Measurements from ENCODE around the gene KRT82. TPM values are rescaled to one million over a fixed set of nuclear protein-coding genes. Genes with fewer than 3 reads are reported as not detected.

KRT82 gene
- polyA plus RNA-seq, 1 experiment = not detected

DNA sequence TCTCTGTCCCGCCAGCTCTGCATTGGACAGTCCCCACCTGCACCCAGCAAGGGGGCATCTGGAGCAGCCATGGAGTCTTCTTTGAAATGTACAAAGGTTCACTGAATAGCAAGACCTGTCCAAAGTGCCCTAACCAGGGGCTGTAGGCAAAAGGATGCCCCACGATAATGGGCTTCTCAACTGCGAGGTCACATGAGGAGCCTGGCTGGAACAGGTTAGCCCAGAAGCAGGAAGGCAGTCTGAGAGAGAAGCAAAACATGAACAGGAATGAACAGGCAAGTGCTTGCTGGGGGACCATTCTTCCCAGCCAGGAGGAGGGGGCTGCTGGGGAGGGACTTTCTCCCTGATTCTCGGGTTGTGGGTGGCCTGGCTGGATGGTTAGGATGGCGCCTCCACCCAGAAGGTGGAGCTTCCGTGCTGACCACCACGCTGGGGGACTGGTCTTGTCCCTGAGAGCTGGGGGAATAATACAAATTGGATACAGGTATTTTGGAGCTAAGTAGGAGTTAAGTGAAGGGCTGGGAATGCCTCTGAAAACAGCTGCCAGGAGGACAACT, 46.0 kb downstream of the KRT82 start:
- POLR2A ChIA-PET = no interaction called here
- Histone ChIP-seq H3K4me3 (ENCODE audit: low read depth, low read length) (no peak overlapping the region), H3K27me3 (ENCODE audit: control insufficient read depth, insufficient read depth, low read length) (peaks cover 33% of the 10 kb centered on the region), H3K9me3 (ENCODE audit: control insufficient read depth, insufficient read depth, low read length) (no peaks in the 10 kb centered on the region), H3K27ac (ENCODE audit: low read depth, low read length) (no peak overlapping the region)
- DNase-seq (ENCODE audit: low read depth, low spot score) = no peak
- CTCF ChIA-PET = interaction anchor here (0.7 kb wide), 1 partner anchor 33 kb away, joined by 3 read pairs; no protein-coding TSS in a partner anchor
- TF ChIP-seq, protein P1, sequence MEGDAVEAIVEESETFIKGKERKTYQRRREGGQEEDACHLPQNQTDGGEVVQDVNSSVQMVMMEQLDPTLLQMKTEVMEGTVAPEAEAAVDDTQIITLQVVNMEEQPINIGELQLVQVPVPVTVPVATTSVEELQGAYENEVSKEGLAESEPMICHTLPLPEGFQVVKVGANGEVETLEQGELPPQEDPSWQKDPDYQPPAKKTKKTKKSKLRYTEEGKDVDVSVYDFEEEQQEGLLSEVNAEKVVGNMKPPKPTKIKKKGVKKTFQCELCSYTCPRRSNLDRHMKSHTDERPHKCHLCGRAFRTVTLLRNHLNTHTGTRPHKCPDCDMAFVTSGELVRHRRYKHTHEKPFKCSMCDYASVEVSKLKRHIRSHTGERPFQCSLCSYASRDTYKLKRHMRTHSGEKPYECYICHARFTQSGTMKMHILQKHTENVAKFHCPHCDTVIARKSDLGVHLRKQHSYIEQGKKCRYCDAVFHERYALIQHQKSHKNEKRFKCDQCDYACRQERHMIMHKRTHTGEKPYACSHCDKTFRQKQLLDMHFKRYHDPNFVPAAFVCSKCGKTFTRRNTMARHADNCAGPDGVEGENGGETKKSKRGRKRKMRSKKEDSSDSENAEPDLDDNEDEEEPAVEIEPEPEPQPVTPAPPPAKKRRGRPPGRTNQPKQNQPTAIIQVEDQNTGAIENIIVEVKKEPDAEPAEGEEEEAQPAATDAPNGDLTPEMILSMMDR (IDR thresholded peaks at IDR 0.05; ENCODE audit: low read depth, low read length) = no peak

DNA sequence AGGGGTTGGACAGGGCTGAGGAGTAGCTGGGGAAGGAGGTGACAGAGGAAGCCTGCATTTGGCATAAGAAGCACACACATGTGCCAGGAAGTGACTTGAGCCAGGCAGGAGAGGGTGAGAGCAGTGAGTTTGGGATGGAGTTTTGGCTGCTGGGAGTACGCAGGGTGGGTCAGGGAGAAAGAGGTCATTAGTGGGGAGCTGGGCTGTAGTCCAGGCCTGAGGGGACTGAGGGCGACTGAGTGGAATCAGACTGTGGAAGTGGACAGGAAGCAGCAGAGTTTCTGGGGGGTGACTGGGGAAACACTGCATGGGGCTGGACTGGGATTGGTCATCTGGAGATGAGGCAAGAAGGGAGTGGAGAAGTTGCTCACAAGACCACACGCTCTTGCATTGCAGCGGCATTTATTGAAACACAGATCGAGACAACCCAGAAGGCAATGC, 46.5 kb downstream of the KRT82 start:
- H3K9me3 ChIP-seq (ENCODE audit: control insufficient read depth, insufficient read depth, low read length) = no peaks in the 10 kb centered on the region
- TF ChIP-seq, protein P1 (IDR thresholded peaks at IDR 0.05; ENCODE audit: low read depth, low read length) = no peak
- no peak overlapping the region for H3K4me3 ChIP-seq (ENCODE audit: low read depth, low read length)
- H3K27me3 ChIP-seq (ENCODE audit: control insufficient read depth, insufficient read depth, low read length) = peaks cover 32% of the 10 kb centered on the region
- no peak overlapping the region for H3K27ac ChIP-seq (ENCODE audit: low read depth, low read length)
- DNase-seq (ENCODE audit: low read depth, low spot score) = no peak
- POLR2A ChIA-PET = no interaction called here
- CTCF ChIA-PET = interaction anchor here (0.7 to 1.8 kb wide), 2 partner anchors 13 to 33 kb away, joined by 3 to 8 read pairs; no protein-coding TSS in a partner anchor

DNA sequence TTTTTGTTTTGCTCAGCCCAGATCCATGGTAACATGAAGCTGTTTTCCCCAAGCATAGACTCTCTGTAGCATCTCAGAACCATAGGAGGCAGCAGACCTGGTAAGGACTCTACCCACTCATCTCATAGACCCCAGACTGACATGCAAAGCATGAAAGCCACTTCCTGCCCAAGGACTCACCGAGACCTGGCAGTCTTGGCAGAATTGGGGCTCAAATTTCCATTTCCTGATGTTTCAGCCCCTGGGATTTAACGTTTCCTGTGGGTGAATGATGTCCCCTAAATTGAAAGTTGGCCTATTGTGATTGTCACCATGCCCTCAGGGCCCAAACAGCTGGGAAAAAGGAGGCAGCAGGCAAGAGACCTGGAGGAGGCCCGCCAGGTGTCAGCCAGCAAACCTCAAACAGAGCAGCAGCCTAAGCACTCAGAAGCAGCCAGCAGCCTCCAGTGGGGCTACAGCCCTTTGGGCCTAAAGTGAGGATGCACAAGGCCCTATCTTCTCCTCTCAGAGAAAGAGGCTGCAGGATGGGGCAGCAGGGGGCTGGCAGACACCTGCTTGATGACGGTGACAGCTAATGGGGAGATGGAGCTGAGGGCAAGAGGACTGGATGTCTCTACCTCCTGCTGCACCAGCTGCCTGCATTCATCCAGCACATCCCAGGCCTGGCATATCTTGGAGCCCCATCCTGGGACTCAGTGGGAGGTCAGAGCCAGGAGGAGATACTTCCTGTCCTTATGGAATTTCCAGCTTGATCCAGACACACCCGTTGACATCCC, 47.4 kb downstream of the KRT82 start:
- TF ChIP-seq, protein P1 (IDR thresholded peaks at IDR 0.05; ENCODE audit: low read depth, low read length) = no peak
- ChIA-PET CTCF (interaction anchor here (0.5 to 1.8 kb wide), 4 partner anchors 9 to 526 kb away, joined by 3 to 8 read pairs (median 3); no protein-coding TSS in a partner anchor), POLR2A (no interaction called here)

DNA sequence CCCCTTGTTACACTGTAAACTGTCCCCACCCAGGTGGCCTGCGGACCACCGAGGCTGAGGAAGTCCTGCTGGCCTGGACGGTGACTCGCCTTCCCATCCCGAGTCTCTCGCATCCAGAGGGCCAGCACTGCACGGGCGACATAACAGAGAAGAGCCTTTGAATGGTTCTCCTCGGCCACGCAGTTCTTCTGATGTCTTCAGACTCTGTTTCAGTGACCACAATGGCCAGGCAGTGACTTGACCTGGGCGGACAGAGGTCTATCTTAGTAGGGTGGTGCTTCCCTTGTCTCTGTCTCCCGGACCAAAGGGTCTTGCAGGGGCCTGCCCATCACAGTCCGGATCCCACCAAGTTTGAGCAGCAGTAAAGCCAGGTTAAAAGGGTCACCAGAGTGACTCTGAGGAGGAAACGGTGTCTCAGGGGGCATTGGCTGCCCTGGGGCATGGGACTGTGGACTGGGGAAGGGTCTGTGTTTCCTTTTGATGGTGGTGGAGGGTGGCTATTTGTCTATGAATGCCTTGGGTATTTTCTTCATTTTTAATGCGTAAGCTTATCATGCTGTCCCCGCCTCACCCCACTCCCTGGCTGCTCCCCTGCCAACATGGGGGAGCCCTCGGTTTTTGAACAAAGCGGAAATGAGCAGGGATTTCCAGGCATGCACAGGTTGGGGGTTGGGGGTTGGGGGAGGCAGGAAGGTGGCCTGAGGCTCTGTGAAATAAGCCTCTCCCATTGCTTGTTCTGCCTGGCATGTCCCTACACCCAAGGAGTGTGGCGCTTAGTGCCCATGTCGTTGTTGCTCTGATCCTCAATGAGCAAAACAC, 49.2 kb downstream of the KRT82 start:
- Histone ChIP-seq H3K27me3 (ENCODE audit: control insufficient read depth, insufficient read depth, low read length) (peaks cover 22% of the 10 kb centered on the region), H3K4me3 (ENCODE audit: low read depth, low read length) (no peak overlapping the region), H3K9me3 (ENCODE audit: control insufficient read depth, insufficient read depth, low read length) (no peaks in the 10 kb centered on the region), H3K27ac (ENCODE audit: low read depth, low read length) (no peak overlapping the region)
- ChIA-PET POLR2A (no interaction called here), CTCF (interaction anchor here (1.0 kb wide), 1 partner anchor 16 kb away, joined by 3 read pairs; no protein-coding TSS in a partner anchor)
- TF ChIP-seq, protein P1 (IDR thresholded peaks at IDR 0.05; ENCODE audit: low read depth, low read length) = no peak
- DNase-seq (ENCODE audit: low read depth, low spot score) = no peak

More for the DNA sequence above, 47.4 kb downstream of the KRT82 start:
- no peak for DNase-seq (ENCODE audit: low read depth, low spot score)
- Histone ChIP-seq H3K27me3 (ENCODE audit: control insufficient read depth, insufficient read depth, low read length) (peaks cover 25% of the 10 kb centered on the region), H3K9me3 (ENCODE audit: control insufficient read depth, insufficient read depth, low read length) (no peaks in the 10 kb centered on the region), H3K4me3 (ENCODE audit: low read depth, low read length) (no peak overlapping the region), H3K27ac (ENCODE audit: low read depth, low read length) (no peak overlapping the region)

Data from AG04450 (cell line).